Small intestine (tissue), 16 donors: ENCODE data around the gene DCTD. TPM values are rescaled to one million over a fixed set of nuclear protein-coding genes. Genes with fewer than 3 reads are reported as not detected.

Experiments used
- DNase-seq, 2 donors: peaks; one replicate each; pipeline versions ENCODE4 v3.0.0 to v3.0.0-alpha.2; 2013
- FAIRE-seq: peaks from 2 replicates; lab custom pipeline; 2012; peaks lifted over from hg19 to GRCh38; lab: Jason Lieb, UNC
- H3K27ac ChIP-seq, 3 donors: one replicate each; pipeline ENCODE4 v1.5.1; 2013; ENCODE audit warnings: low read length in 2 of 3, mild to moderate bottlenecking in 2 of 3, control low read depth in 1 of 3, inconsistent platforms in 1 of 3, low read depth in 1 of 3, moderate library complexity in 1 of 3
- H3K27me3 ChIP-seq, 3 donors: one replicate each; pipeline ENCODE4 v1.6.1; 2013; ENCODE audit warnings: low read length in 3 of 3, inconsistent platforms in 1 of 3; ENCODE audit not compliant: control insufficient read depth in 3 of 3, insufficient read depth in 3 of 3
- H3K36me3 ChIP-seq, 3 donors: one replicate each; pipeline ENCODE4 v1.6.1; 2013; ENCODE audit warnings: low read length in 3 of 3, inconsistent platforms in 1 of 3, low read depth in 1 of 3, mild to moderate bottlenecking in 1 of 3, moderate library complexity in 1 of 3; ENCODE audit not compliant: control insufficient read depth in 3 of 3, insufficient read depth in 2 of 3
- H3K4me1 ChIP-seq, 3 donors: one replicate each; pipeline ENCODE4 v1.6.1; 2013; ENCODE audit warnings: low read length in 2 of 3, inconsistent platforms in 1 of 3, low read depth in 1 of 3, mild to moderate bottlenecking in 1 of 3, moderate library complexity in 1 of 3; ENCODE audit not compliant: control insufficient read depth in 3 of 3, insufficient read depth in 2 of 3
- H3K4me3 ChIP-seq, 3 donors: one replicate each; pipeline ENCODE4 v1.5.1; 2013; ENCODE audit warnings: low read length in 3 of 3, control low read depth in 1 of 3, inconsistent platforms in 1 of 3, low read depth in 1 of 3, mild to moderate bottlenecking in 1 of 3, moderate library complexity in 1 of 3
- H3K9me3 ChIP-seq, 2 donors: one replicate each; pipeline ENCODE4 v1.6.1; 2013; ENCODE audit warnings: low read depth in 1 of 2, low read length in 1 of 2; ENCODE audit not compliant: control insufficient read depth in 2 of 2, insufficient read depth in 1 of 2
- WGBS, 3 donors: extraction: QIAGEN DNeasy Blood & Tissue Kit; methylation state at CpG; one replicate each; pipeline ENCODE4 v1.1.7; 2013; 5-methylcytosine and 5-hydroxymethylcytosine counted together
- long read RNA-seq, 10 donors: transcript quantifications; one replicate each; lab custom pipeline, GENCODE V29; 2026
- polyA plus RNA-seq, 4 donors: library from polyadenylated mRNA; stranded (reverse) in 3 of 4; unstranded in 1 of 4; fragments of 200-250 nt in 3 of 4; fragments of 120-200 nt in 1 of 4; gene quantifications; one replicate each; pipeline versions ENCODE4 v1.2.1 to v1.2.3, GENCODE V29; 2013
- donor health status: healthy with polysubstance abuse.
- donor health status: control.
- donor health status: control.
- donor health status: Bipolar disorder and iron deficiency.
- donor health status: healthy.

Gene DCTD
- 10 to 100 TPM; 17.9 to 82.3 (median 47.5) TPM for polyA plus RNA-seq
- long read RNA-seq, donor 1, transcript DCTD-202 (6 exons, 1,972 nt) = minor isoform, 15 of 54 reads
- long read RNA-seq, donor 1, transcript DCTD-201 (6 exons, 1,931 nt) = major isoform, 39 of 54 reads
- long read RNA-seq, donor 1, partial matches to known transcripts = 0 of 54 reads
- long read RNA-seq, donor 1, other reads (novel, unspliced or antisense) = 0 of 54 reads
- long read RNA-seq, donor 2, transcript DCTD-201 (6 exons, 1,931 nt) = major isoform, 10 of 12 reads
- long read RNA-seq, donor 2, partial matches to known transcripts = 0 of 12 reads
- long read RNA-seq, donor 2, other reads (novel, unspliced or antisense) = 0 of 12 reads
- long read RNA-seq, donor 3, transcript DCTD-201 (6 exons, 1,931 nt) = major isoform, 5 of 7 reads
- long read RNA-seq, donor 3, partial matches to known transcripts = 0 of 7 reads
- long read RNA-seq, donor 3, other reads (novel, unspliced or antisense) = 0 of 7 reads
- long read RNA-seq, donor 4, partial matches to known transcripts = 0 of 1 reads
- long read RNA-seq, donor 4, other reads (novel, unspliced or antisense) = 0 of 1 reads
- long read RNA-seq, donor 5, partial matches to known transcripts = 0 of 6 reads
- long read RNA-seq, donor 5, other reads (novel, unspliced or antisense) = 0 of 6 reads
- long read RNA-seq, donor 6, transcript DCTD-201 (6 exons, 1,931 nt) = major isoform, 16 of 21 reads
- long read RNA-seq, donor 6, partial matches to known transcripts = 0 of 21 reads
- long read RNA-seq, donor 6, other reads (novel, unspliced or antisense) = 0 of 21 reads
- long read RNA-seq, donor 7, transcript DCTD-201 (6 exons, 1,931 nt) = major isoform, 16 of 19 reads
- long read RNA-seq, donor 7, partial matches to known transcripts = 0 of 19 reads
- long read RNA-seq, donor 7, other reads (novel, unspliced or antisense) = 0 of 19 reads
- long read RNA-seq, donor 8, partial matches to known transcripts = 0 of 1 reads
- long read RNA-seq, donor 8, other reads (novel, unspliced or antisense) = 0 of 1 reads
- long read RNA-seq, donor 9, partial matches to known transcripts = 0 of 5 reads
- long read RNA-seq, donor 9, other reads (novel, unspliced or antisense) = 0 of 5 reads
- long read RNA-seq, donor 10, transcript DCTD-202 (6 exons, 1,972 nt) = minor isoform, 5 of 24 reads
- long read RNA-seq, donor 10, transcript DCTD-201 (6 exons, 1,931 nt) = major isoform, 19 of 24 reads
- long read RNA-seq, donor 10, partial matches to known transcripts = 0 of 24 reads
- long read RNA-seq, donor 10, other reads (novel, unspliced or antisense) = 0 of 24 reads

DNA sequence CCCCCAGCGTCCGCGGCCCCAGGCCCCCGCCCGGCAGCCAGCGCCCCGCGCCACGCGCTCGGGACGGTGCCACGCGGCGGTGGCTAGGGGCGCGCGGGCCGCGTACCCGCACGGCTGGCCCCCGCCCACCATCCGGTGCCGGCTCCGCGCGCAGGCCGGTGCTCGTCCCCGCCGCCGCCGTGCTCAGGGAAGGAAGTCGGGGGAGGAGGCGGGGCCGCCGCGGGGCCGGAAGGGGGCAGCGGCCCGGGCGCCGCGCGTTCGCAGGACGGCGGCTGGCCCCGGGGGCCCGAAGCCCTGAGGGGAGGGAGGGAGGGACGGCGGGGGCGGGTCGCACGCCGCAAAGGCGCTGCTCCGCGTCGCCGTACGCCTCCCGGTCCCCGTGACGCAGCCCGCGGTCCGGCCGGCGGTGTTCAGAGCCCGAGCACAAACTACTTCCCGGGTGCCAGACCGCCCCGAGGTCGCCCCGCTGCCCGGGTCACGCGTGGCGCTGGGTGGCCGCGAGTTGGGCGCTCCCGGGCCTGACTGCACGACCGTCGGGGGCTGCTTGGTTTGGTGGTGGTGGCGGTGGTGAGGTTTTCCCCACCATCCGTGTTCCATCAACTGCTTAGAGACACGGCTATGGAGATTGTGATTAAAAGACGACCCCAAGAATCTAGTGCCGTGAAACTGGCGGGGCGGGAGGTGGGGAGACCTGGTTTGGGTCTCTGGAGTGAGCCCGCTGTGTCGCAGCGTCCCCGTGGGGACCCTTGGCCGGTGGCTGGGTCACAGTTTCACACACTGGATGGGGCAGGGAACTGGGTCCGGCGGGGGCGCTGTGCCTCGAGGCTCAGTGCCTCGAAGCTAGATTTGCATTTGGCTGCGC is at the start of gene DCTD:
Gene DCTD, minus strand, starts transcription at position 205 of the 862 bp plus-strand sequence. CDS start 1,818 bp downstream, outside the sequence.
- Histone ChIP-seq H3K27ac (peak within 1 kb of the TSS; percentile 96 to 100 (median 97)), H3K4me3 (peak within 1 kb of the TSS; percentile 77 to 94 (median 77)), H3K27me3 (no peaks in the 10 kb centered on the region), H3K4me1 (peaks cover 4 to 43% (median 5%) of the 10 kb centered on the region in 3 donors), H3K9me3 (no peaks in the 10 kb centered on the region), H3K36me3 (peaks cover 0 to 23% (median 3%) of the 10 kb centered on the region in 3 donors)
- FAIRE-seq (no peak), DNase-seq (peak; percentile 71 to 93)
- 0% methylated on average over 60 to 106 of the region's 106 CpGs for WGBS, 3 donors

DNA sequence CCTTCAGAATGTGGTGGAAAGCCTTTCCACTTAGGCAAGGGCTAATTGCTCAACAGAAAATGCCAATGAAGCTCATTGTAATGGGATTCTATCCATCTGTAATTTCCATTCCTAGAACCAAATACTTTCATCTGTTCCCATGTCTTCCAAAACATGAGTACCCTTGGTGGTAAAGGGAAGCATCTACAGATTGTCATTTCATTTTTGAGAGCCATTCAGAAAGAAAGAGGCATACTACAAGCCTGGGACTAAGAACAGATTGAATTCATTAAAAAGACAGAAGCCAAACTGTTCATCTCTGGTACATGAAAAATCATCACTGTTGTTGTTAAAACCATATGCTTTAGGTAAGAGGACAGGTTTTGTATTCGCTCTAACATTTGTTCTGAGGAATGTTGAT is 43.6 kb upstream of the DCTD start:
- 87 to 89% (median 87%) methylated on average over 1 of the region's 1 CpG for WGBS, 3 donors
- Histone ChIP-seq H3K27me3 (peaks cover 0 to 2% (median 0%) of the 10 kb centered on the region in 3 donors), H3K4me1 (no peaks in the 10 kb centered on the region), H3K9me3 (peaks cover 0 to 4% of the 10 kb centered on the region in 2 donors), H3K27ac (no peak overlapping the region), H3K4me3 (no peak overlapping the region), H3K36me3 (no peaks in the 10 kb centered on the region)
- DNase-seq (no peak), FAIRE-seq (no peak)

DNA sequence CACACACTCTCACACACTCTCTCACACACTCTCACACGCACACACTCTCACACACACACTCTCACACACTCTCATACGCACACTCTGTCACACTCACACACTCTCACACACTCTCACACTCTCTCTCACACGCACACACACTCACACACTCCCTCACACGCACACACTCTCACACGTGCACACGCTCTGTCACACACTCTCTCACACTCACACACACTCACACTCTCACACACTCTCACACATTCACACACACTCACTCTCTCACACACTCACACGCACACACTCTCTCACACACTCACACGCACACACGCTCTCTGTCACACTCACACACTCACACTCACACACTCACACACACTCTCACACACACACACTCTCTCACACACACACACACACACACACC is 43.0 kb upstream of the DCTD start:
- 82 to 95% (median 93%) methylated on average over 9 of the region's 9 CpGs for WGBS, 3 donors
- H3K27ac ChIP-seq = no peak overlapping the region
- FAIRE-seq (no peak), DNase-seq (no peak)
- no peaks in the 10 kb centered on the region for H3K36me3 ChIP-seq
- H3K27me3 ChIP-seq = peaks cover 0 to 2% (median 0%) of the 10 kb centered on the region in 3 donors
- no peak overlapping the region for H3K4me3 ChIP-seq
- no peaks in the 10 kb centered on the region for H3K4me1 ChIP-seq
- peaks cover 0 to 4% of the 10 kb centered on the region in 2 donors for H3K9me3 ChIP-seq

- WGBS, 3 donors = 79 to 90% (median 83%) methylated on average over 2 of the region's 2 CpGs
- no peaks in the 10 kb centered on the region for H3K36me3 ChIP-seq
- DNase-seq (no peak), FAIRE-seq (no peak)
- H3K9me3 ChIP-seq = peaks cover 0 to 14% of the 10 kb centered on the region in 2 donors
- no peak overlapping the region for H3K4me3 ChIP-seq
- H3K27ac ChIP-seq = no peak overlapping the region
- no peaks in the 10 kb centered on the region for H3K27me3 ChIP-seq
- no peaks in the 10 kb centered on the region for H3K4me1 ChIP-seq
Observed at GRCh38 chr4:182955411-182955810, 38.2 kb upstream of the DCTD start.

DNA sequence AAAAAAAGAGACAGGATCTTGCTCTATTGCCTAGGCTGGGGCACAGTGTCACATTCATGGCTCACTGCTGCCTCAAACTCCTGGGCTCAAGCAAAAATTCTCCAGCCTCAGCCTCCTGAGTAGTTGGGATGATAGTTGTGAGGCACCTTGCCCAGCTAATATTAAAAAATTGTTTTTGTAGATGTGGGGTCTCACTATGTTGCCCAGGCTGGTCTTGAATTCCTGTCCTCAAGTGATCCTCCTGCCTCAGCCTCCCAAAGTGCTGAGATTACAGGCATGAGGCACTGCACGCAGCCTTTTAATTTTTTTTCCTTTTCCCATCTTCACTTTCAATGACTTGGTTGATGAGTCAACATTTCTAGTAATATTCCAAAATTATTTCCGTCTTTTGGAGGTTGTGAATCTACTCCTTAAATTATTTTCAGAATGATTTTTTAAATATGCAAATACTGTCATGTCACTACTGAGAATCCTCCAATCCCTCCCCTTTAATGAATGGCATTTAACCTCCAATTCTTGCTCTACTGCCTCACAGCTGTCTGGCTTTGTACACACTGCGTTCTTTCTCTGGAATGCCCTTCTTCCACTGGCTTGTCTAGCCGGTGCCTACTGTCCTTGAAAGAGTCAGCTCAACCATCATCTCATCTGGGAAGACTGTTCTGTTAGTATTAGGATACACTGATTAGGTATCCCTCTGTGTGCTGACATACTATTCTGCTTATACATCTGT is 27.5 kb upstream of the DCTD start:
- H3K9me3 ChIP-seq = no peaks in the 10 kb centered on the region
- no peaks in the 10 kb centered on the region for H3K36me3 ChIP-seq
- DNase-seq (no peak), FAIRE-seq (no peak)
- 70 to 76% (median 74%) methylated on average over 4 of the region's 4 CpGs for WGBS, 3 donors
- H3K27me3 ChIP-seq = peaks cover 0 to 4% (median 0%) of the 10 kb centered on the region in 3 donors
- no peaks in the 10 kb centered on the region for H3K4me1 ChIP-seq
- H3K4me3 ChIP-seq = no peak overlapping the region
- no peak overlapping the region for H3K27ac ChIP-seq

DNA sequence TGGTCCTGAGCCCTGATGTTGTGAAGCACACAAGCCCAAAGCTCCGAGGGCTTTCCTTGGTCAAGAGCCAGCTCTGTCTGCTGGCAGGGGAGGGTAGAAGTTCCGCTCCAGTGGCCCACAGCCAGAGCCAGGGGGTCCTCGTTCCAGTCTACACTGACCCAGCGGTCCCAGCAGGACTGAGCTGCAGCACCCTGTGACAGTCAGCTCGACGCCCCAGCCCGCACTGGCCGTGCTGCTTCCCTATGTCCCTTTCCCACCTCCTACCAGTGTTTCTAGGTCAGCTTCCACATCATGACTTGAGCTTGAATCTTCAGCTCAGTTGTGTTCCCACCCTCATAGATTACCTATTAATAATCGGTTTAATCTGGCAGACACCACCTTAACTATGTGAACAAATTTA is 22.5 kb upstream of the DCTD start:
- 86 to 88% (median 88%) methylated on average over 8 to 9 of the region's 9 CpGs for WGBS, 3 donors
- Histone ChIP-seq H3K27ac (no peak overlapping the region), H3K27me3 (peaks cover 0 to 7% (median 2%) of the 10 kb centered on the region in 3 donors), H3K9me3 (no peaks in the 10 kb centered on the region), H3K4me3 (no peak overlapping the region), H3K36me3 (no peaks in the 10 kb centered on the region), H3K4me1 (no peaks in the 10 kb centered on the region)
- no peak for DNase-seq
- no peak for FAIRE-seq

- no peaks in the 10 kb centered on the region for H3K36me3 ChIP-seq
- no peak overlapping the region for H3K27ac ChIP-seq
- H3K4me1 ChIP-seq = no peaks in the 10 kb centered on the region
- H3K27me3 ChIP-seq = peaks cover 0 to 7% (median 4%) of the 10 kb centered on the region in 3 donors
- H3K9me3 ChIP-seq = no peaks in the 10 kb centered on the region
- FAIRE-seq (no peak), DNase-seq (peak; percentile 64 to 76)
- WGBS, 3 donors = 6 to 15% (median 11%) methylated on average over 14 of the region's 14 CpGs
- no peak overlapping the region for H3K4me3 ChIP-seq
Observed at GRCh38 chr4:182938205-182938645, 21.0 kb upstream of the DCTD start.
